Measurements from ENCODE around the gene NHS. TPM values are rescaled to one million over a fixed set of nuclear protein-coding genes. Genes with fewer than 3 reads are reported as not detected.
"Not testable (repeated sequence)": the region's sequence is repeated elsewhere in the genome, so short reads cannot be mapped to it uniquely, and the experiment has no call there.

Gene NHS
- total RNA-seq, 1 experiment from 2014 or later = 5.3 TPM

DNA sequence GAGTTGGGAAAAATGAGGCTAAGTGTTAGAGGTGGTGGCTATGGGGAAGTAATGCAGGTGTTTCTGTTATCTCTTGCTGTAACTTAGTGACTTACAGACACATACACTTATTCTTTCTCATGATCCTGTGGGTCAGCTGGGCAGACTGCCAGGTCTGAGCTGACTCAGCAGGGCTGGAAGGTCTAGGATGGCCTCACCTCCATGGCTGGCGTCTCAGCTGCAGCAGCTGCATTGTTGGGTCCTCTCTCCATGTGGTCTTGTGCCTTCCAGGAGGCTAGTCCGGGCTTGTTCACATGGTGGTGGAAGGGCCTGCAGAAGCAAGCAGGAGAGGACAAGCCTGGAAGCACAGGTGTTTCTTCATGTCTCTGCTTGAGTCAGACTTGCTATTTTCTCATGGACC is 172.7 kb downstream of the NHS start:
- DNase-seq (ENCODE audit: low spot score) = peak; percentile 94

DNA sequence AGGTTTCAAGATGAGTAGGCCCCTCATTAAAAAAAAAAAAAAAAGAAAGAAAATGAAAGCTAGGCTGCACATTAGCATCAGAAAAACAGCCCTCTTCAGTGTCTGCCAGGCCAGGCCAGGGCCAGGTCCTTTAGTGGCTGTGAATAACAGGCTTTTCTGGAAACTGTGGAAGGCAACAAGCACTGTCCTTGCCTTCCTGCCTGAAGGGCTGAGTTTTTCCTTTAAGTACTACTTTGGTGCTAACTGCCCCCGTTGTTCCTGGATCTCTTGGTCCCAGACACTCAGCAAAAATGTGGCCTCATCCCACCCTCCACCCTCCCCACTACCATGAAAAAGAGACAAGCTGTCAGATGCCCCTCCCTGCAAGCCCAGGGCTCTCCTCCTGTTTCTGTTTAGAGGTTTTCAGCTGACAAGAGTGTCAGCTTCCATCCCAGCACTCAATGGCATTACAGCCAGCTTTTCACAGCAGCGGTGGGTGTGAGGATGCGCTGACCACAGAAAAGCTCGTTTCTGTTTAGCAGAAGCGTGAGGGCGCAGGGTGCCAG is 174.2 kb downstream of the NHS start:
- no peak for DNase-seq (ENCODE audit: low spot score)

GRCh38 chrX:17550011-17550410 is 175.0 kb downstream of the NHS start:
- no peak for DNase-seq (ENCODE audit: low spot score)

DNA sequence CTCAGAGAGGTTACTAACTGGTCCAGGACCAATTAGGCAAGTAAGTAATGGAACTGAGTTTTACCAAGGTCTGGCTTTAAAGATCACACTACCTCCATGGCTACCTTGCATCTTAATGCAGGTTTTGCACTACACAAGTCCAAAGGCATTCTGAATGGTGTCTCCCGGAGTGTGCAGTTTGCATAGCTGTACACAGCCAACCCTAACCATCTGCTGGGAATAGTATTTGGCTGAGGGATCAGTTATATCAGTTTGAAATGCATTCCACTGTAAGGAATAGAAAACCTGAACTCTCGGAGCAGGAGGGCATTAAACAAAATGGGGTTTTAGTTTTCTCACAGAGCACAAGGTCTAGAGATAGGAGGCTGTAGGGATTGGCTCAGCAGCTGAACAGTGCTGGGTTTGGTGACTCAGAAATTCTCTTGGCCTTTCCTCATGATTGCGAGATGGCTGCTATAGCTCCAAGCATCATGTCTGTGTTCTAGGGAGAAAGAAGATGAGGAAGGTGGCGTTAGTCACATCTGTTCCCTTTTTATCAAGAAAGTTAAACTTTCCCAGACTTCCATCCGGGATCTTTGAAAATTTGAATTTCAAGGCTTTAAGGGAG is 177.1 kb downstream of the NHS start:
- no peak for DNase-seq (ENCODE audit: low spot score)

GRCh38 chrX:17553469-17553868 is 178.5 kb downstream of the NHS start:
- peak; percentile 63 for DNase-seq (ENCODE audit: low spot score)

DNA sequence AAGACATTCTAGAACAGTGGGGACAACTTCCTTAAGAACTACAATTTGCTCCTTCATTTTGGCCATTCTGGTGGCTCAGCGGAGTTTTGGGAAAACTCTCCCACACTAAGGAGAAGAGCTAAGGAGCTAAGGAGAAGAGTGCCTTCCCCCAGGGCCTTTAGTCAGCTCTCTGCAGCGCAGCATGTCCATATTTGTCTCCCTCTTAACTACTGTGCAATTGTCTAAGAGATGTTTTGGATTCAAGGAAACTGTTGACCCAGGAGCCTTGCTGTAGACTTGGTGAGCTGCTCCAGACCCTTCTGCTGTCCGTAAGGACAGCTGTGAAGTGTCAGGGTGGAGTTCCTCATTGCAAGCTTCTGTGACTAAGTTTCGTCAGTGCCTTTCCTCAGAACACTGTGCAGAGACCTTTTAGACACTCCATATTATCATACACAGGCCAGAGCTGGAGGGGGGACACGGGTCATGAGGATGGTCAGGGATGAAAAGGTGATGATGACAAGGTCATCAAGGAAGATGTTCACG is 179.0 kb downstream of the NHS start:
- DNase-seq (ENCODE audit: low spot score) = no peak

DNA sequence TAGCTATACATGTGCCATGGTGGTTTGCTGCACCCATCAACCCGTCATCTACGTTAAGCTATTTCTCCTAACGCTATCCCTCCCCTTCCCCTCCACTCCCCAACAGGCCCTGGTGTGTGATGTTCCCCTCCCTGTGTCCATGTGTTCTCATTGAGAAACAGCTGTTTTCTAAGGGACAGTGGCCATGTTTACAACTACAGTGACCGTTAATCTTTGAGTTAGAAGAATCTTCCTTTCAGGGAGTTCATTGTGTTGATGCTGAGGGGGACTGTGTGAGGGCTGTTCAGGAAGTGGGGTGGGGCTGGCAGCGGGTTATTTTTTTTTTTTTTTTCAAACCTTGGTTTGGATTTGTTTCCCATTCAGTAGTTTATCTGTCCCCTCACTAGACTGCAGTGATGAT is 179.9 kb downstream of the NHS start:
- DNase-seq (ENCODE audit: low spot score) = no peak

- DNase-seq (ENCODE audit: low spot score) = no peak
Observed at GRCh38 chrX:17555846-17556245, 180.8 kb downstream of the NHS start.

- DNase-seq (ENCODE audit: low spot score) = peak; percentile 73
Observed at GRCh38 chrX:17559728-17560379, 184.9 kb downstream of the NHS start.

DNA sequence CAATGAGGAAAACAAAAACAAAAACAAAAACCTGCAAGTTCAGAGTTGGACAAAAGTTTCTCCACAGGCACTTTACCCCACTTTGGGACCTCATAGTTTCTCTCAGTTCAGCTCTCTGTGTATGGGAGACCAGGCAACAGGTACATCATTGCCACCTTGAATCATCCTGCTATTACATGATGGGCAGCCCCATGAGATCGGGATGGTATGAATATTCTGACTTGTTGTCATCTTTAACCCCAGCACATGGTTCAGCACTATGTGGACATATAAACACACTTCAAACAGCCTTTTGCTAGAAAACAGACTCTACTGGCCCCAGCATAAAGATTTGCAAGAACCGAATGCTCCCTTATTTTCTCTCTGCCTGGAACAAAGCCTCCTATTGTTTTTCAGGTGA is 185.4 kb downstream of the NHS start:
- DNase-seq (ENCODE audit: low spot score) = peak; percentile 56

- peak; percentile 67 for DNase-seq (ENCODE audit: low spot score)
Observed at GRCh38 chrX:17563076-17563475, 188.1 kb downstream of the NHS start.

GRCh38 chrX:17563515-17563914 is 188.5 kb downstream of the NHS start:
- DNase-seq (ENCODE audit: low spot score) = no peak

DNA sequence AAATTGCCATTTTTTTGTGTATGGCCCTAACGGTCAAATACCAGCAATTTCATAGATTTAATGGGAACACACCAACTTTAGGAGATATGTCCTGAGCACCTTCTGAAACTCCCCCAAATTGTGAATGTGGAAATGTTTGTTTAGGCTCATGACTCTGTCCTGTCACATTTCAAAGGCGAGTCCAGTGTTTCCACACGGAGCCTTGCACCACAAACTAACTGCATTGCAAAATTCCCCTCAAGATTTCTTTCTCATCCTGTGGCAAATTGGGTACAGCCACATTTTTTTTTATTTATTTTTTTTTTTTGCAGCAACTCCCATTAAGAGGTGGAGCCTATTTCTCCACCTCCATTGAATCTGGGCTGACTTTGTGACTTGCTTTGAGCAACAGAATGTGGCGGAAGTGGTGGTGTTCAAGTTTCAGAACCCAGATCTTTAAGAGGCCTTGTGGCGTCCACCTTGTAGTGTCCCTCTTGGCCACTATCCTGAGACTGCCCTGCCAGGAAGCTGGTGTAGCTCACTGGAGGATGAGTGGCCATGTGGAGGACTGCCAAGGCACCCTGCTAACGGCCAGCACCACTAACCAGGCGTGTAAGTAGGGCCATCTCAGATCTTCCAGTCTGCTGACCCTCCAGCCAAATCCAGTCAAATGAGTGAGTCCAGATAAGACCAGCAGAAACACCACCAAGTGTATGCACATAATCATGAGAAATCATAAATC is 189.8 kb downstream of the NHS start:
- DNase-seq (ENCODE audit: low spot score) = no peak

DNA sequence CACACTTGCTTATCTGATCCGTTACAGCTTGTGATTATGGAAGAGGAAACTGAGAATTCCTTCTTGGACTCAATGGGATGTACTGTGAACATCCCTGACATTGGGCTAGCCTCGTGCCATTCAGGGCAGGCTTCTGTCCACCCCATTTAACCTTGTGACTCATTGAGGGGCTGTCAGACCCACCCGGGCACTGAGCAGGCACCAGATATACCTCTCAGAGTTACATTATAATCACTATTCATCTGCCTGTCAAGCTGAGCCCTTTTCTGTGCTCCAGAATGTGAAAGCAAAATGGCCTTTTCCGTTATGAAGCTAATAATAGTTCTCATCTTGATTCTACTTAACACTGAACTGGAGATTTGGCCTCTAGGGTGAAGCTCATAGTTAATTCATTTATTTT is 191.7 kb downstream of the NHS start:
- no peak for DNase-seq (ENCODE audit: low spot score)

- DNase-seq (ENCODE audit: low spot score) = no peak
Observed at GRCh38 chrX:17567187-17567586, 192.2 kb downstream of the NHS start.

- no peak for DNase-seq (ENCODE audit: low spot score)
Observed at GRCh38 chrX:17567821-17568220, 192.8 kb downstream of the NHS start.

DNA sequence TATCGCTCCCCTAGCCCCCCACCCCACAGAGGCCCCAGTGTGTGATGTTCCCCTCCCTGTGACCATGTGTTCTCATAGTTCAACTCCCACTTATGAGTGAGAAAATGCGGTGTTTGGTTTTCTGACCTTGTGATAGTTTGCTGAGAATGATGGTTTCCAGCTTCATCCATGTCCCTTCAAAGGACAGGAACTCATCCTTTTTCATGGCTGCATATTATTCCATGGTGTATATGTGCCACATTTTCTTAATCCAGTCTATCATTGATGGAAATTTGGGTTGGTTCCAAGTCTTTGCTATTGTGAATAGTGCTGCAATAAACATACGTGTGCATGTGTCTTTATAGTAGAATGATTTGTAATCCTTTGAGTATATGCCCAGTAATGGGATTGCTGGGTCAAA is 193.8 kb downstream of the NHS start:
- not testable (repeated sequence) for DNase-seq (ENCODE audit: low spot score)

GRCh38 chrX:17579026-17579425 is 204.0 kb downstream of the NHS start:
- no peak for DNase-seq (ENCODE audit: low spot score)

DNA sequence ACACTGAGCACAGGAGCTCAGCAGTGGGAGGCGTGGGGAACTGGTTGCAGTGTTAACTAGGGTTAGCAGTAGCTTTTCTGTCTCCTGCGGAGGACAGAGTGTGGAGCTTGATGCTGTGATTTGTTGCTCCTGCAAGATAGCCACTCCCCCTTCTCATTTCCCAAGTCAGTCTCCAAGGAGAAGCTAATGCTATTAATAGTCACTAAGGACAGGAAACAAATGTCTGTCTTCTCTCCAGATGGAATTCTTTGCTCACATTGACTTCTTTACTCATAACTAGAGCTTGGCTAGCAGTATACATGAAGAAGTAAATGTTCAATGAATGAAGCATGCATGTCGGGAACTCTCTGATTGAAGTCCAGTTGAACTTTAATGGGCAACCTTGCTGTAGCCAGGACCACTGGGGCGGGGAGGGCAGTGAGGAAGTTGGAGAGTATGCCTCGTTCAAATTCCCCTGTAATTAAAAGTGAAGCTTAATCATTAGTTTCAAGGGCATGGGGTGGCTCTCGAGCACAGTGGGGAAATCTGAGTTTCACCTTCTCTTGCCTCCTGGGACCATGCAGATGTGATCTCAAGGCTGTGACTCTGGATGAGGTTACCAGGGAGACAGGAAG is 205.6 kb downstream of the NHS start:
- no peak for DNase-seq (ENCODE audit: low spot score)

DNA sequence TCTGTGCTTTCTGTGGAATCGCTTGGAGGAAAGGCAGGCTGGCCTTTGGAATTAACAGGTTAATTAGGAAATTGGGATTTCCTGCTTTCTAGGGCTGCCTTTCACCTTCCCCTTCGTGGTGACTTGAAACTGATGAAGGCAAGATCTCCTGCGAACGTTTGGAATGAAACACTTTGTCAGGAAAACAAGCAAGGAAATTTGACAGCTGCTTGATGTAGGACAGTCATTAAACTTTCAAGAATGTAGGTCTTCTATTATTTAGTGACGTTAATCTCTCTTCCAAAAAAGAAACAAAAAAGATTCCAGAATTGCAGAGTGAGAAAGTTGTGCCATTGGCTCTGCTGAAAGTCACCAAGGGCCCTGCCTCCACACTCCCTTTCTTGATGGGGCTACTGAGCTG is 206.6 kb downstream of the NHS start:
- no peak for DNase-seq (ENCODE audit: low spot score)

DNA sequence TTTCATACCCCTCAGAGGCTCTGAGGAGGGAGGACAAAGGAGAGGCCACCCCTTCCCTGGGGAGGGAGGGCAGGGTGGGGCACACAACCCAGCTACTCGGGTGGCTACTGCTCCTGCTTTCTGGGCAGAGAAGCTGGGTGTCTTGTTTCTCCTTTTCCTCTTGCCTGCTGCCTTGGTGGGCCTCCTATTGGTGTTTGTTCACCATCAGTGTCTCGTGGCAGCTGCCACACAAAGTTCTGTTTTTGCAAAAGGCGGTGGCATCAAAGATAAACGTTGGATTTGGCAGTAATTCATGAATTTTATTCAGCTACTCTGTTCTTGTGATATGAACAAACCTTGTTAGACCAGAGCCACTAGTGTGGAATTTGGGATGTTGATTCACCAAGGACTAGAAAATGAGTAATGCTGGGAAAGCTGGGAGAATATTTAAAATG is 209.3 kb downstream of the NHS start:
- DNase-seq (ENCODE audit: low spot score) = no peak

- no peak for DNase-seq (ENCODE audit: low spot score)
Observed at GRCh38 chrX:17585006-17585405, 210.0 kb downstream of the NHS start.

Measured in HT-29 (cell line).